Measurements from ENCODE around the gene TLK2. TPM values are rescaled to one million over a fixed set of nuclear protein-coding genes. Genes with fewer than 3 reads are reported as not detected.

Gene TLK2
- total RNA-seq, 2 experiments from 2014 or later = 42.0 to 43.9 TPM

DNA sequence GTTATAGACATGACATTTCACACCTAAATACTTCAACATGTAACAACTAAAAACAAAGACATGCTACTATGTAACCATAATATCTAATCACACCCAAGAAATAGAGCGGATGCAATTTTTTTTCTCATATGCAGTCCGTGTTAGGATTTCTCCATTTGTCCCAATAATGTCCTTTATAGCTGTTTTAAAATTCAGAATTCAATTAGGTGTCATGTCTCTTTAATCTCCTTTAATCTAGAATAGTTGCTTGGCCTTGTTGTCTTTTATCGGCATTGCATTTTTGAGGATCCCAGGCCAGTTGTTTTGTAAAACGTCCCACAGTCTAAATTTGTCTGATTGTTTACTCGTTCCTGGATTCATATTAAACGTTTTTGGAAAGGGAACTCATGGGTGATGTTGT, 163.3 kb downstream of the TLK2 start:
- Mint-ChIP-seq H3K9me3 (ENCODE audit: low read depth) (no peaks in the 10 kb centered on the region), H3K36me3 (no peaks in the 10 kb centered on the region), H3K27ac (no peak overlapping the region), H3K27me3 (peaks cover 45% of the 10 kb centered on the region), H3K4me1 (peaks cover 5% of the 10 kb centered on the region), H3K4me3 (no peak overlapping the region)
- CTCF ChIA-PET = no interaction called here
- ATAC-seq (no peak), DNase-seq (no peak)

DNA sequence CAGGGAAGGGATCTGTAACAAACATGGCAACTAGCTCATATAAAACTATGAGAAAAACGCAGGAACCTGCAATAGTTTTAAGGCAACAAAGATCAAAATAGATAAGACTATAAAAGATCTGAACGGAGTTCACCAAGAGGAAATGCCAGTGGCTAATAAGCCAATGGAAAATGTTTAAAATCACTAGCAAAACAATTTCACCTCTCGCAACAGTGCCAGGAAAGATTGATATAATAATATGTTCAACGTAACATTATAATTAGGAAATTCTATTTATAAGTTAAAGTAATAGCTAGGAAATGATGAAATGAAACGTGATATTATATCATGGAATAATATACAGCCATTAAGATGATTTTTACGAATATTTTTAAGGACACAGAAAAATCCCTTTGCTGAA, 164.9 kb downstream of the TLK2 start:
- CTCF ChIA-PET = no interaction called here
- no peaks in the 10 kb centered on the region for H3K9me3 Mint-ChIP-seq (ENCODE audit: low read depth)
- H3K27me3 Mint-ChIP-seq = peaks cover 55% of the 10 kb centered on the region
- no peaks in the 10 kb centered on the region for H3K36me3 Mint-ChIP-seq
- H3K4me3 Mint-ChIP-seq = no peak overlapping the region
- H3K27ac Mint-ChIP-seq = no peak overlapping the region
- ATAC-seq (no peak), DNase-seq (no peak)
- peaks cover 5% of the 10 kb centered on the region for H3K4me1 Mint-ChIP-seq

DNA sequence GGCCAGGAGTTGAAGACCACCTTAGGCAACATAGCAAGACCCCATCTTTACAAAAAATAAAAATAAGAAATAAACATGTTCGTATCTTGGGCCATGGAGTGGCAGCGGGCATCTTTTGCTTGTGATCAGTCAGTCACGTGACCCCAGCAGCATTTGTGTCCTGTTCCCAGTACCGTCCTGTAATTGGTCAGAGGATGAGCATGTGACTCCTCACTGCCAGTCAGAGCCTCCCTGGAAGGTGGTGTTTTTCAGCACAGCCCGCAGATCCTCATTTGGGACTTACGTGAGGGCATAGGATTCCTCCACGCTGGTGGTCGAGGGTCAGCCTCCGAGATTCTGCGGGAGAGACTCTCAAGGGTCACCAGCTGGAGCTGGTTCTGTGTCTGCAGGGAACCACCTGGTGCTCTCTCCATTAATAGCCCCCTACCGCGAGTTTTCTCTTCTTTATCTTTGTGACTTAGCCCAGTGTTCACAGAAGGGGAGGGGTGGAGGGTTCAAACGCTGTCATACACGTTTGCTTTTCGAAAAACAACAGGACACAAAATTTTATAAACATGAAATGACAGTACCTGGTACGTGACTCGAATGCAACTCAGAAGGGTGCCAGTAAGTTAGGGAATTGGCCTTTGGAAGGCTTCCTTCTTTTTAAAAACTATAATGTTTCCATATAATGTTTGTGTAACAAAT, 166.0 kb downstream of the TLK2 start:
- DNase-seq = no peak
- ATAC-seq = no peak
- H3K4me1 Mint-ChIP-seq = peaks cover 5% of the 10 kb centered on the region
- H3K27ac Mint-ChIP-seq = no peak overlapping the region
- CTCF ChIA-PET = no interaction called here
- H3K9me3 Mint-ChIP-seq (ENCODE audit: low read depth) = no peaks in the 10 kb centered on the region
- no peaks in the 10 kb centered on the region for H3K36me3 Mint-ChIP-seq
- peaks cover 66% of the 10 kb centered on the region for H3K27me3 Mint-ChIP-seq
- no peak overlapping the region for H3K4me3 Mint-ChIP-seq

DNA sequence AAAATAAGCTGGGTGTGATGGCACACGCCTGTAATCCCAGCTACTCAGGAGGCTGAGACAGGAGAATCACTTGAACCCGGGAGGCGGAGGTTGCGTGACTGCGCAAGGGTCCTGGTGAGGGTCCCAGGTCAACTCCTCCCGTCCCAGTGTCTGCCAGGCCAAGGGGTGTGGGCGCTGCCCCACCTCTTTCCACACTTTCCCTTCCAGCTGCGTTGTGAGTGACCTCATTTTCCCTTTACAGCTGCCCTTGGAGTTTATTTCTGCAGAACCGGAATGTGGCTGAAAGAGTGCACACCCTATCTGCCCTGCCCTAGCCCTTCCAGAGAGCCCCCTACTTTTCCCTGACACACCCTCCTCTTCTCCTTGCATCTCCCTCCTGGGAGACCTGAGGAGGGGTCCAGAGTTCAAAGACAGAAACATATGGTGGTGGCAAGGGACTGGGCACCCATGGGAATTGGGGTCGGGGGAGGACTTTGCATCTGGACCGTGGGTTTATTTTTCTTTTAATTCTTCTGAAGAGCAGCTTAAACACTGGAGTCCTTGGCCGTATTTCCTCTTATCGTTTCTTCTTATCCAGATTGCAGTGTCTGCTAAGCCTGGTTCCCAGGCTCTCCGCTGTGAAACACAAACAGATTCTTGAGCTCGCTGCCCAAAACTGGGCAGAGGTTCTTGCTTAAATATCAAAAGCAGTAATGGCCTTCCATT, 169.8 kb downstream of the TLK2 start:
- CTCF ChIA-PET = no interaction called here
- peaks cover 73% of the 10 kb centered on the region for H3K27me3 Mint-ChIP-seq

DNA sequence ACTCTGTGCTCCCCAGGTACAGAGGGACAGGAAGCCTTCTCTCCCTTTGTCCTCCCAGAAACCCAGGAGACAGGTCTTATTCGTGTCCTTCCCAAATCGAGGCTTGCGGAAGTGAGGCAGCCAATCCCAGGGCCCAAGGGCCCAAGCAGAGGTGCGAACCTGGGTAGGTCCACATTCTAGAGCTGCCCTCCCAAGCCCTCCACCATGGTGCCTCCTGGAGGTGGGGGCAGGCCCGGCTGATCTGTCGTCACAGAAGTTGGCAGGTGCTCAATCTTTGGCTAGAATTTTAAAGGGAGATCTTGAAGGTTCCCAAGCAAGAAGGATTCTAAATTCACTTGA, 170.3 kb downstream of the TLK2 start:
- no peak for ATAC-seq
- CTCF ChIA-PET = no interaction called here
- peaks cover 74% of the 10 kb centered on the region for H3K27me3 Mint-ChIP-seq

More for the DNA sequence above, 169.8 kb downstream of the TLK2 start:
- H3K9me3 Mint-ChIP-seq (ENCODE audit: low read depth) = no peaks in the 10 kb centered on the region
- no peak for DNase-seq
- no peak overlapping the region for H3K27ac Mint-ChIP-seq
- no peak overlapping the region for H3K4me3 Mint-ChIP-seq
- no peak for ATAC-seq
- H3K4me1 Mint-ChIP-seq = peaks cover 18% of the 10 kb centered on the region
- H3K36me3 Mint-ChIP-seq = peaks cover 2% of the 10 kb centered on the region

DNA sequence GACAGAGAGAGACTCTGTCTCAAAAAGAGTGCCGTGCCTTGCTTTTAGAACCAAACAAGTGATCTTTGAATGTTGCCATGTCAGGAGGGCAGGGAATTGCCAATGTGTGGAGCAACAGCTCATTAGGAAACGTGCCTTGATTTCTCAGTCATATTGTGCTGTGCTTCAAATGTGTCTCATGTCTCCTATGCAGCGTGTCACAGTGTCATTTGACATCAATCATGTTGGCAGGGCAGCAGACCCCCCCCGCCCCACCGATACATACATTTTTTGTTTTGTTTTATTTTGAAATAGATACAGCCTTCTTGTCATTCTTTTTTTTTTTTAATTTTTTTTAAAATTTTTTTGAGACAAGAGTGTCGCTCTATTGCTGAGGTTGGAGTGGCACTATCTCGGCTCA, 170.9 kb downstream of the TLK2 start:
- Mint-ChIP-seq H3K27me3 (peaks cover 74% of the 10 kb centered on the region), H3K4me1 (peaks cover 25% of the 10 kb centered on the region), H3K9me3 (ENCODE audit: low read depth) (no peaks in the 10 kb centered on the region), H3K27ac (no peak overlapping the region), H3K4me3 (no peak overlapping the region), H3K36me3 (peaks cover 2% of the 10 kb centered on the region)
- CTCF ChIA-PET = no interaction called here
- no peak for DNase-seq
- no peak for ATAC-seq

More for the DNA sequence above, 170.3 kb downstream of the TLK2 start:
- DNase-seq = no peak
- H3K4me3 Mint-ChIP-seq = no peak overlapping the region
- peaks cover 23% of the 10 kb centered on the region for H3K4me1 Mint-ChIP-seq
- H3K36me3 Mint-ChIP-seq = peaks cover 2% of the 10 kb centered on the region
- no peaks in the 10 kb centered on the region for H3K9me3 Mint-ChIP-seq (ENCODE audit: low read depth)
- no peak overlapping the region for H3K27ac Mint-ChIP-seq

DNA sequence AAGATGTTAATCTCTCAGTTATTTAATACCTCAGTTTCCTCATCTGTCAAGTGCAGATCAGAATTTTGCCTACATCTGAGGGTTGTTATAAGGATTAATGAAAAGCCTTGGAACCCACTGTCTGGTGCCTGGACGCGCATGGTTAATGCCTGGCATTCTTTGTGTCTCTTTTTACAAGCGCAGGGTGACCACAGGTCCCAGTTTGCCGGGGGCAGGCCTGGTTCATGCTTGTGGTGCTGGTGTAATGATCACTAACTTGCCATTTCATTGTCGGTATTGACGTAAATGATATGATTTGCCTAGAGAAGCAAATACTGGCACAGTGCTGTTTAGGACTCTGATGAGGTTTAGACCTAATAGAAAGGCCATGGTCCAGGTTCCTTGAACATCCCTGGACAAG, 172.0 kb downstream of the TLK2 start:
- CTCF ChIA-PET = no interaction called here
- Mint-ChIP-seq H3K9me3 (ENCODE audit: low read depth) (no peaks in the 10 kb centered on the region), H3K27ac (no peak overlapping the region), H3K4me3 (no peak overlapping the region), H3K4me1 (peaks cover 25% of the 10 kb centered on the region), H3K36me3 (peaks cover 2% of the 10 kb centered on the region), H3K27me3 (peaks cover 71% of the 10 kb centered on the region)
- no peak for ATAC-seq
- DNase-seq = no peak

DNA sequence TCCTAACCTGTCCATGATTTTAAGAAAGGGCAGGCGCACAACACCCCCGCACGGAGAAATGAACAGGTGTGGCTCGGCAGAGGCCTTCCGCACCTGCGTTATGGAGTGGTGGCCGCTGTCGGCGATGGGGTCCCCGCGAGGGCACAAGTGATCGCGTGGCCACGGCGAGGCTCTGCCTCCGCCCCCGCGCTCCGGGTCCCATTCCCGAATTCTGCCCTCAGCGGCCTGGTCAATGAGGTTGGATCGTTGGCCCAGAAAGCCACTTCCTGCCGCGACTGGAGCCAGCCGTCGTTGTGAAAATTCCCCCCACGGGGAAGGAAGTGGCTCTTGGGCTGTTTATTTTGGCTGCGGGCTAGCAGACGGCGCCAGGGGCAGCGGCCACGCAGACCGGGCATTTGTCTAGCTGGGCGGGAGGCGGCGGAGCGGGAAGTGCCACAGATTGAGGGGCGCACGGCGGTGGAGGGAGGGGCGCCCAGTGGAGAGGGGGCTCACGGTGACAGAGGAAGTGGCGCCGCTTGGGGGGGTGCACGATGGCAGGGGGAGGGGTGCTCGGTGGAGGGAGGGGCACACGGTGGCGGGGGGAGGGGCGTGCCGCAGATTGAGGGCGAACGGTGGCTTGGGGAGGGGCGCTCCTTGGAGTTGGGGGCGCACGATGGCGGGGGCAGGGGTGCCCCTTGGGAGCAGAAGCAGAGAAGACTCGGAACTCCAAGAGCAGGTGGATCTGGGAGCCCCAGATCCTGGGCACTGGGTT, 173.8 kb downstream of the TLK2 start:
- Mint-ChIP-seq H3K9me3 (ENCODE audit: low read depth) (no peaks in the 10 kb centered on the region), H3K4me1 (peaks cover 25% of the 10 kb centered on the region), H3K27ac (no peak overlapping the region), H3K36me3 (peaks cover 2% of the 10 kb centered on the region), H3K27me3 (peaks cover 77% of the 10 kb centered on the region), H3K4me3 (peak overlapping the region; percentile 52)
- DNase-seq (peak; percentile 58), ATAC-seq (peak; percentile 14)
- CTCF ChIA-PET = no interaction called here

DNA sequence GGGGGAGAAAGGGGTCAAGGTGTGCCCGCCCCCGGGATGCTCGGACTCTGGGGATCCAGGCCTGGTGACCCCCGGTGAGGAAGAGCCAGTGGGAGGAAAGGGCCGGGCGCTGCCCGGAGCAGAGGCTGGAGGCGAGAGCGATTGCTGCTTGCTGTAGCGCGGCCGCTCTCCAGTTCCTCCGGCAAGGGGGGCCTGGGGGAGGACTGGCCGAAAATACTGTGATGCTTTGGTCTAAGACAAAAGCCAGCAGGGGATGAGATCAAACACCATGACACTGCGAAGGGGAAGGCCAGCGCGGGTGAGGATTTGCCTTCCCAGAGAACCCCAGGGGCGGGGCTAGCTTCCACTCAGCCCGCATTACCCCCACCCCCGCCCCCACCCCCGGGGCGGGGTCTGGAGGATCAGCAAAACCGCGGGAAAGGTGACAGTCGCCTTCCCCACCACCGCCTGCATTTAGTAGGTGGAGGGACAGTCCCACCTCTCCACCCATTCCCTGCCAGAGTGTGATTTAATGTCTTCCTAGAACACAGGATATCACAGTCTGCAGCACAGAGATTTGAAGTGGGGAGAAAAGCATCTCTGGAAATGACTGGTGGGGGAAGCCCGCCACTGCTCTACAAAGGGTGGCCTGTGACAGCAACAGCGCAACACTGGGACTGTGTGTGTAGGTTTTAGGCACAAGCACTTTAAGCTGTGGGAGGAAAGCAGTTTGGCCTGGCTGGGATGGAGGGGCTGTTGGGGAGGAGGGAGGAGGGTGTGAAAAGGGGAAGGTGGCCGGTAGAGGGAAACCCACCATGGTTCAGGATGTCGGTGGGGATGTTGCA, 174.6 kb downstream of the TLK2 start:
- H3K9me3 Mint-ChIP-seq (ENCODE audit: low read depth) = no peaks in the 10 kb centered on the region
- peaks cover 25% of the 10 kb centered on the region for H3K4me1 Mint-ChIP-seq
- peak overlapping the region; percentile 52 for H3K4me3 Mint-ChIP-seq
- H3K27ac Mint-ChIP-seq = peak overlapping the region; percentile 59
- H3K36me3 Mint-ChIP-seq = peaks cover 2% of the 10 kb centered on the region
- DNase-seq = peak; percentile 85
- CTCF ChIA-PET = no interaction called here
- peak; percentile 96 for ATAC-seq
- peaks cover 78% of the 10 kb centered on the region for H3K27me3 Mint-ChIP-seq

DNA sequence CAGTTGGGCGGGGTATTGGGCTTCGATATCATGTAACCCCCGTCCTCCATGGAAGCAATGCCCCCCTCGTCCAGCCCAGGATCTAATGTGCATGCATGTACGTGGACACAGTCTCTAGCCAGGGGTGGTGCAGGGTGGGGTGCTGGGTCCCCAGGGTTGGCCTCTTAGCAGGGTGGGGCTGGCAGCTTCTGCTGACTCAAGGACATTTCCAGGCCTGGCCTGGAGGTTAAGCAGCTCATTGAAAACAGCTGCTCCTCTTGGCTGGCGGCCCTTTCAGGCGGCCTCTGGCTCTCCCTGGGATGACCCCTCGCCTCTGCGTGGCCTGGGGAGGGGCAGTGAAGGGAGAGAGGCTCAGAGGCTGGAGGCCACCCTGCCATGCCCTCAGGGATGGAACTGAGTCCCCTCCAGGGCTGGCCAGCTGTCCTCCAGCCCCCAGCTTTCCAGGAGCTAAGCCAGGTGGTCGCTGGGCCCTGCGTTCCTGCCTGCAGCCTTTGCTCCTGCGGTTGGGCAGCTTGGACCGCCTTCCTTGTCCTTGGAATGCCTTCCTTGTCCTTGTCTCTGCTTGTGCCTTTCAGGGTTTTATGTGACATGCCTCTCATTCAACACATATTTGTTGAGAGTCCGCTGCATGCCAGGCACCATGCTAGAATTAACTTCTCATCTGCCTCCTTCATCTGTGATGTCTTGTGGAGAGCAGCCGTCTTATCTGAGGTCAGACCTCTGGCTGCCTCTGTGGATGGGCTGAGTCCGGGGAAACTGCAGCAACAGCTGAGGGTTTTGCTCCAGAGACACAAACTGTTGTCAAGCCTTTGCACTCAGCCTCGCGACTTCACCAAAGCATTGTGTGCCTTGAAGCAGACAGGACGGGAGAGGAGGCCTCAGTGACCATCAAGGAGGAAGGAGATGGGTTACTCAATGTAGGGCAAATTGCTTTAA, 175.5 kb downstream of the TLK2 start:
- H3K4me1 Mint-ChIP-seq = peaks cover 25% of the 10 kb centered on the region
- DNase-seq (no peak), ATAC-seq (no peak)
- H3K27me3 Mint-ChIP-seq = peaks cover 73% of the 10 kb centered on the region
- H3K27ac Mint-ChIP-seq = no peak overlapping the region
- no peaks in the 10 kb centered on the region for H3K9me3 Mint-ChIP-seq (ENCODE audit: low read depth)
- H3K36me3 Mint-ChIP-seq = peaks cover 2% of the 10 kb centered on the region
- H3K4me3 Mint-ChIP-seq = no peak overlapping the region
- CTCF ChIA-PET = no interaction called here

DNA sequence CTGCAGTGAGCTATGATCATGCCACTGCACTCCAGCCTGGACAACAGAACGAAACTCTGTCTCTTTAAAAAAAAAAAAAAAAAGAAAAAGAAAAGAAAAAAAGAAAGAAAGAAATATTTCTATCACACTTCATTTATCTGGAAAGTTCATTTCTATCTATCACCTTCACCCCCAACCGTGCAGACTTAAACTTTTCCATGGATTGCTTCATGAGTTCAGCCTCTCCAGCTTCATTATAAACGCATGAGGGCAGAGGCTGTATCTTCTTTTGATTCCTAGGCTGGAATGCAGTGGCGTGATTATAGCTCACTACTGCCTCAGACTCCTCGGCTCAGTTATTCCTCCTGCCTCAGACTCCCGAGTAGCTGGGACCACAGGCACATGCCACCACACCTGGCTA, 177.0 kb downstream of the TLK2 start:
- Mint-ChIP-seq H3K36me3 (peaks cover 7% of the 10 kb centered on the region), H3K9me3 (ENCODE audit: low read depth) (peaks cover 5% of the 10 kb centered on the region), H3K4me1 (peaks cover 25% of the 10 kb centered on the region), H3K4me3 (no peak overlapping the region), H3K27me3 (peaks cover 74% of the 10 kb centered on the region), H3K27ac (no peak overlapping the region)
- CTCF ChIA-PET = no interaction called here
- ATAC-seq (no peak), DNase-seq (no peak)

DNA sequence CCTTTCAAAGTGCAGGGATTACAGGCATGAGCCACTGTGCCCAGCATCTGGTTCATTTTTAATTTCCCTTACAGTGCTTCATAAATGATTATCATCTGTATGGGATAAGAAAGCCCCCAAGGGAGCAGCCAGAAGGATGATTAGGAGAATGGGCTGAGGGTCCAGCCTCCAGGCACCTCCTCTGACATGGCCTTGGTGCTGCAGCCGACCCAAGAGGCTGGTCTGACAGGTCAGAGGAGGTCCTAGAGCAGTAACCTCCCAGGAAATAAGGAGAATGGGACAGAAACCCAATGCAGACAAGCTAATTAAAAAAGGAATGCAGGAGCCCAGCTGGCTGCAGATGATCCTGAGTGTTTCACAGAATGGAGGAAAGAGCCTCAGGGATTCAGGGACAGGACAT, 177.8 kb downstream of the TLK2 start:
- peaks cover 74% of the 10 kb centered on the region for H3K27me3 Mint-ChIP-seq
- CTCF ChIA-PET = interaction anchor here (1.0 kb wide), 1 partner anchor 16 kb away, joined by 4 read pairs; no protein-coding TSS in a partner anchor
- peaks cover 25% of the 10 kb centered on the region for H3K4me1 Mint-ChIP-seq
- ATAC-seq (no peak), DNase-seq (no peak)
- H3K9me3 Mint-ChIP-seq (ENCODE audit: low read depth) = peaks cover 13% of the 10 kb centered on the region
- no peak overlapping the region for H3K4me3 Mint-ChIP-seq
- H3K36me3 Mint-ChIP-seq = peaks cover 10% of the 10 kb centered on the region
- H3K27ac Mint-ChIP-seq = no peak overlapping the region

All from activated CD8-positive, alpha-beta memory T cell treated with anti-CD3 and anti-CD28 coated beads, Interleukin-2, amount 10 ng/mL, durations not matched to agents 7 days and 5 days (primary cell).